ENCODE data around the gene ARL4C.

- TF ChIP-seq, protein P1, sequence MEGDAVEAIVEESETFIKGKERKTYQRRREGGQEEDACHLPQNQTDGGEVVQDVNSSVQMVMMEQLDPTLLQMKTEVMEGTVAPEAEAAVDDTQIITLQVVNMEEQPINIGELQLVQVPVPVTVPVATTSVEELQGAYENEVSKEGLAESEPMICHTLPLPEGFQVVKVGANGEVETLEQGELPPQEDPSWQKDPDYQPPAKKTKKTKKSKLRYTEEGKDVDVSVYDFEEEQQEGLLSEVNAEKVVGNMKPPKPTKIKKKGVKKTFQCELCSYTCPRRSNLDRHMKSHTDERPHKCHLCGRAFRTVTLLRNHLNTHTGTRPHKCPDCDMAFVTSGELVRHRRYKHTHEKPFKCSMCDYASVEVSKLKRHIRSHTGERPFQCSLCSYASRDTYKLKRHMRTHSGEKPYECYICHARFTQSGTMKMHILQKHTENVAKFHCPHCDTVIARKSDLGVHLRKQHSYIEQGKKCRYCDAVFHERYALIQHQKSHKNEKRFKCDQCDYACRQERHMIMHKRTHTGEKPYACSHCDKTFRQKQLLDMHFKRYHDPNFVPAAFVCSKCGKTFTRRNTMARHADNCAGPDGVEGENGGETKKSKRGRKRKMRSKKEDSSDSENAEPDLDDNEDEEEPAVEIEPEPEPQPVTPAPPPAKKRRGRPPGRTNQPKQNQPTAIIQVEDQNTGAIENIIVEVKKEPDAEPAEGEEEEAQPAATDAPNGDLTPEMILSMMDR (IDR thresholded peaks at IDR 0.05 in 8 of 11, conservative IDR thresholded peaks at IDR 0.05 in 3 of 11) = no peak
- TF ChIP-seq POLR2AphosphoS5 (IDR thresholded peaks at IDR 0.05) = no peak
- TF ChIP-seq POLR2A (IDR thresholded peaks at IDR 0.05) = no peak
These were observed 24.7 kb upstream of the ARL4C start for GRCh38 chr2:234521536-234521935.

All from spleen (tissue), 7 donors.